Activated T-cell treated with anti-CD3 and anti-CD28 coated beads for 4 hours (primary cell): Measurements from ENCODE around the gene ANKRD53.
A peak's percentile ranks its signal among the peaks of the same experiment; 100 is the strongest.

ENCODE experiments used
- DNase-seq: peaks from one replicate; pipeline ENCODE4 v3.0.0-alpha.2; 2020

The ANKRD53 gene

GRCh38 chr2:70966681-70967080 lies 11.7 kb upstream of the ANKRD53 start:
- DNase-seq: no peak

- DNase-seq: no peak
Measured at GRCh38 chr2:70967189-70967588, 11.2 kb upstream of the ANKRD53 start.

GRCh38 chr2:70974592-70974991 lies 3.8 kb upstream of the ANKRD53 start:
- DNase-seq: no peak

- no peak for DNase-seq
Measured at GRCh38 chr2:70975237-70975636, 3.2 kb upstream of the ANKRD53 start.

- DNase-seq: no peak
Measured at GRCh38 chr2:70977605-70978205, 725 bp upstream of the ANKRD53 start.

- DNase-seq: no peak
Measured at GRCh38 chr2:70979180-70979488, 704 bp downstream of the ANKRD53 start.

- DNase-seq: no peak
Measured at GRCh38 chr2:70979626-70980025, 1.2 kb downstream of the ANKRD53 start.

- DNase-seq: no peak
Measured at GRCh38 chr2:70981421-70981820, 3.0 kb downstream of the ANKRD53 start.

- no peak for DNase-seq
Measured at GRCh38 chr2:70981866-70982810, 3.7 kb downstream of the ANKRD53 start.

GRCh38 chr2:70982971-70983370 lies 4.5 kb downstream of the ANKRD53 start:
- no peak for DNase-seq

- no peak for DNase-seq
Measured at GRCh38 chr2:70983506-70984227, 5.2 kb downstream of the ANKRD53 start.

GRCh38 chr2:70984228-70984575 lies 5.8 kb downstream of the ANKRD53 start:
- no peak for DNase-seq

- peak; percentile 74 for DNase-seq
Measured at GRCh38 chr2:70984576-70985282, 6.3 kb downstream of the ANKRD53 start.

GRCh38 chr2:70985283-70985688 lies 6.9 kb downstream of the ANKRD53 start:
- DNase-seq: no peak

GRCh38 chr2:70985956-70986355 lies 7.5 kb downstream of the ANKRD53 start:
- no peak for DNase-seq

GRCh38 chr2:70986499-70987189 lies 8.2 kb downstream of the ANKRD53 start:
- no peak for DNase-seq

- DNase-seq: no peak
Measured at GRCh38 chr2:70987386-70987785, 9.0 kb downstream of the ANKRD53 start.

- DNase-seq: no peak
Measured at GRCh38 chr2:70988151-70988550, 9.7 kb downstream of the ANKRD53 start.

- no peak for DNase-seq
Measured at GRCh38 chr2:70988726-70989648, 10.6 kb downstream of the ANKRD53 start.

GRCh38 chr2:70990216-70990615 lies 11.8 kb downstream of the ANKRD53 start:
- DNase-seq: no peak

- no peak for DNase-seq
Measured at GRCh38 chr2:70991142-70991541, 12.7 kb downstream of the ANKRD53 start.

- DNase-seq: no peak
Measured at GRCh38 chr2:70991742-70992141, 13.3 kb downstream of the ANKRD53 start.
